Osteoblast (primary cell): Measurements from ENCODE around the gene HOTAIR. TPM values are rescaled to one million over a fixed set of nuclear protein-coding genes. Genes with fewer than 3 reads are reported as not detected.

Experiments
- DNase-seq: peaks from one replicate; pipeline ENCODE4 v3.0.0; 2011; ENCODE audit warnings: low spot score, mixed read lengths; ENCODE audit not compliant: insufficient read length; ENCODE audit errors: missing footprints
- H2AFZ ChIP-seq: 2 replicates; pipeline ENCODE4 v1.6.0; 2011; ENCODE audit warnings: mild to moderate bottlenecking, low read length
- H3K27ac ChIP-seq: 2 replicates; pipeline ENCODE4 v1.5.1; 2011; ENCODE audit warnings: mild to moderate bottlenecking, low read depth, low read length, moderate library complexity
- H3K27me3 ChIP-seq: 2 replicates; pipeline ENCODE4 v1.6.0; 2012; ENCODE audit warnings: mild to moderate bottlenecking, control low read depth, inconsistent platforms, low read length, moderate library complexity; ENCODE audit not compliant: insufficient read depth
- H3K36me3 ChIP-seq: 2 replicates; pipeline ENCODE4 v1.5.1; 2011; ENCODE audit warnings: mild to moderate bottlenecking, low read length, control low read depth, moderate library complexity; ENCODE audit not compliant: insufficient read depth
- H3K4me1 ChIP-seq: 2 replicates; pipeline ENCODE4 v1.5.1; 2011; ENCODE audit warnings: mild to moderate bottlenecking, low read length, control low read depth, moderate library complexity; ENCODE audit not compliant: insufficient read depth
- H3K4me2 ChIP-seq: 2 replicates; pipeline ENCODE4 v1.6.0; 2011; ENCODE audit warnings: mild to moderate bottlenecking, low read length; ENCODE audit not compliant: insufficient read depth
- H3K4me3 ChIP-seq: fragments of 200-600 bp; sonication (generic); 3 replicates; pipeline ENCODE4 v1.5.1; 2012; ENCODE audit warnings: mild to moderate bottlenecking, low read length, inconsistent platforms; ENCODE audit not compliant: insufficient read depth
- H3K79me2 ChIP-seq: 2 replicates; pipeline ENCODE4 v1.6.0; 2012; ENCODE audit warnings: mild to moderate bottlenecking, low read length, control low read depth, inconsistent platforms; ENCODE audit not compliant: insufficient read depth
- H3K9me3 ChIP-seq: 2 replicates; pipeline ENCODE4 v1.5.1; 2011; ENCODE audit warnings: low read depth, low read length, control low read depth
- H4K20me1 ChIP-seq: 2 replicates; pipeline ENCODE4 v1.6.0; 2012; ENCODE audit warnings: mild to moderate bottlenecking, low read length, control low read depth; ENCODE audit not compliant: insufficient read depth
- total RNA-seq: library from RNA; depleted of rRNA; stranded (reverse); fragments of >200 nt; gene quantifications from 2 replicates; pipeline ENCODE4 v1.2.3, GENCODE V29; 2012
- TF ChIP-seq, protein P1 (sequence below): IDR thresholded peaks from 2 replicates; pipeline ENCODE4 v1.5.1; 2011; ENCODE audit warnings: mild to moderate bottlenecking, low read depth, low read length, moderate library complexity; ENCODE audit errors: extremely low read depth

The HOTAIR gene
- total RNA-seq, 1 donor = 0.72 TPM

- peaks cover 5% of the 10 kb centered on the region for H3K27me3 ChIP-seq
- TF ChIP-seq, protein P1, sequence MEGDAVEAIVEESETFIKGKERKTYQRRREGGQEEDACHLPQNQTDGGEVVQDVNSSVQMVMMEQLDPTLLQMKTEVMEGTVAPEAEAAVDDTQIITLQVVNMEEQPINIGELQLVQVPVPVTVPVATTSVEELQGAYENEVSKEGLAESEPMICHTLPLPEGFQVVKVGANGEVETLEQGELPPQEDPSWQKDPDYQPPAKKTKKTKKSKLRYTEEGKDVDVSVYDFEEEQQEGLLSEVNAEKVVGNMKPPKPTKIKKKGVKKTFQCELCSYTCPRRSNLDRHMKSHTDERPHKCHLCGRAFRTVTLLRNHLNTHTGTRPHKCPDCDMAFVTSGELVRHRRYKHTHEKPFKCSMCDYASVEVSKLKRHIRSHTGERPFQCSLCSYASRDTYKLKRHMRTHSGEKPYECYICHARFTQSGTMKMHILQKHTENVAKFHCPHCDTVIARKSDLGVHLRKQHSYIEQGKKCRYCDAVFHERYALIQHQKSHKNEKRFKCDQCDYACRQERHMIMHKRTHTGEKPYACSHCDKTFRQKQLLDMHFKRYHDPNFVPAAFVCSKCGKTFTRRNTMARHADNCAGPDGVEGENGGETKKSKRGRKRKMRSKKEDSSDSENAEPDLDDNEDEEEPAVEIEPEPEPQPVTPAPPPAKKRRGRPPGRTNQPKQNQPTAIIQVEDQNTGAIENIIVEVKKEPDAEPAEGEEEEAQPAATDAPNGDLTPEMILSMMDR = no peak
- no peaks in the 10 kb centered on the region for H4K20me1 ChIP-seq
- no peak overlapping the region for H3K27ac ChIP-seq
- H3K4me2 ChIP-seq = no peak overlapping the region
- peaks cover 9% of the 10 kb centered on the region for H3K4me1 ChIP-seq
- DNase-seq = no peak
- H2AFZ ChIP-seq = no peak overlapping the region
- no peaks in the 10 kb centered on the region for H3K36me3 ChIP-seq
- no peak overlapping the region for H3K4me3 ChIP-seq
- no peaks in the 10 kb centered on the region for H3K79me2 ChIP-seq
- no peaks in the 10 kb centered on the region for H3K9me3 ChIP-seq
These were observed 2.3 kb upstream of the HOTAIR start for GRCh38 chr12:53976823-53977595.

DNA sequence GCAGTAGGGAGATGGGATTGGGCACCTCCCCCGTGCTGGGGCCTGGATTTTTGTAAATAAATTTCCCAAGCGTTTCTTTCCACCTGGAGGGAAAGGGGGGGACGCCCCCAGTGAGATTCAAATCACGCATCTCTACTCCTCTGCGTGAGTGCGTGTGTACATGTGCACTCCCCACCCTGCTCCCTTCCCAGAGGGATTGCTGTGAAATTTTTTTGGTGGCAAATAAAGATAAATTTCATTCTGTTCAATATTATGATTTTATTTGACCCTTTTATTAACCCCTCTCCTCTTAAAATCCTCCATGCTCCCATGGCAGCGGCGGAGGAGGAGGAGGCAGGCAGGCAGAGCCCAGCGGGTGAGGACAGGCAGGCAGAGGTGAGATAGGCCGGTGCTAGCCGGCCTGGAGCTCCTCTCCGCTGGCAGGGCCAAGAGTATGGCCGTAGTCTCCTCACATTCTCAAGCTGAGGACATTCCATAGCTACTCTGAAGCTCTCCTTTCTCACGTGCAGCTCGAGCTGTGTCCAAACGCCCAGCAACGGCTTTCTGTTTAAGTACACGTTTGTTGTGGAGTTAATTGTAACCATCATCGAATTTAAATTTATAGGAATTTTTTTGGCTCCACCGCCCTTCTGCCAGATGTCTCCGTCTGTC, 1.5 kb upstream of the HOTAIR start:
- Histone ChIP-seq H3K27ac (no peak overlapping the region), H3K4me2 (no peak overlapping the region), H3K36me3 (no peaks in the 10 kb centered on the region), H3K9me3 (no peaks in the 10 kb centered on the region), H3K4me3 (no peak overlapping the region), H3K27me3 (peaks cover 12% of the 10 kb centered on the region), H3K4me1 (peaks cover 9% of the 10 kb centered on the region), H2AFZ (no peak overlapping the region), H3K79me2 (no peaks in the 10 kb centered on the region), H4K20me1 (no peaks in the 10 kb centered on the region)
- TF ChIP-seq, protein P1 = no peak
- no peak for DNase-seq

DNA sequence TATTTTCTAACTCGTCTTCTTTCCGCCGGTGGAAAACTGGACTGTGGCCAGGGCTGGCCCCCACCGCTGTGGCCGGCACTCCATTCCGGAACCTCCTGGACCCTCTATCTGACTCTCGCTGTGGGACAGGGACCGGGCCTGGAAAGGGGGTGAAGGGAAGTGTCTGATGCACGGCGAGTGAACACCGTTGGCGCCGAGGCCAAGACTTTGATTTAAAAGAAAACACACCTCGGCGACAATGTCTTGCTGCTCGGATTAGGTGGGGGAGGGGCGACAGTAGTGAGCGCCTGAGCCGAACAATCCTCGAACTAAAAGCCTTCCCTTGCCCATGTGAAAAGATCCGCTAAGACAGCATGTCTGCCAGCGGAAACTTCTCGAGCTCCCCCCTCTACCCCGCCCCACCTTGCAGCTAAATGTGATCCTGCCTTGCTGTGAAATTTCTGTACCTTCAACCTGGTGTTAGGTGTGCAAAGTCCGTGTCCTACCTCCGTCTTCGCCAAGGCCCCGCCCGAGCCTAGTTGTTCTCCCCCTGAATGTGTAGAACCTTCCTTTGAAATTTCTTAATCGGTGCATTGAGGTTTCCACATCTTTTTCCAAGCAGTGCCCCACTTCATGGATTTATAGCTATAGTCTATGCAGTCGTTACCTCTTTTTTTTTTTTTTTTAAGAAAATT, 862 bp upstream of the HOTAIR start:
- no peak overlapping the region for H3K27ac ChIP-seq
- no peaks in the 10 kb centered on the region for H4K20me1 ChIP-seq
- H3K27me3 ChIP-seq = peaks cover 18% of the 10 kb centered on the region
- H2AFZ ChIP-seq = no peak overlapping the region
- no peak overlapping the region for H3K4me3 ChIP-seq
- peaks cover 9% of the 10 kb centered on the region for H3K4me1 ChIP-seq
- H3K9me3 ChIP-seq = no peaks in the 10 kb centered on the region
- no peaks in the 10 kb centered on the region for H3K36me3 ChIP-seq
- no peaks in the 10 kb centered on the region for H3K79me2 ChIP-seq
- DNase-seq = no peak
- H3K4me2 ChIP-seq = peak overlapping the region; percentile 89
- TF ChIP-seq, protein P1 = no peak

DNA sequence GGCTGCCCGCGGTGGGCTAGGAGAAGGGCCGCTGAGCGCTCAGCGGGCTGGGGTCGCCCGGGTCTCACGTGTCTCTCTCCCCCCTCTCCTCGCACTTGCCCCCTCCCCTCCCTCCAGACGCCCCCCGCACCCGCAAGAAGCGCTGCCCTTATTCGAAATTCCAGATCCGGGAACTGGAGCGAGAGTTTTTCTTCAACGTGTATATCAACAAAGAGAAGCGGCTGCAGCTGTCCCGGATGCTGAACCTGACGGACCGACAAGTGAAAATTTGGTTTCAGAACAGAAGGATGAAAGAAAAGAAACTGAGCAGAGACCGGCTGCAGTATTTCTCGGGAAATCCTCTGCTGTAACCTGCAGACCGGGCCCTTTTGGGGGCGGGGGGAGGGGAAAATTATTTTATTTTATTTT, 314 bp upstream of the HOTAIR start:
- H3K9me3 ChIP-seq = no peaks in the 10 kb centered on the region
- H3K27ac ChIP-seq = no peak overlapping the region
- peak overlapping the region; percentile 83 for H3K4me3 ChIP-seq
- peak overlapping the region; percentile 97 for H2AFZ ChIP-seq
- no peaks in the 10 kb centered on the region for H3K79me2 ChIP-seq
- no peaks in the 10 kb centered on the region for H3K36me3 ChIP-seq
- H3K4me2 ChIP-seq = peak overlapping the region; percentile 89
- no peak for DNase-seq
- peaks cover 9% of the 10 kb centered on the region for H3K4me1 ChIP-seq
- peaks cover 21% of the 10 kb centered on the region for H3K27me3 ChIP-seq
- H4K20me1 ChIP-seq = no peaks in the 10 kb centered on the region
- TF ChIP-seq, protein P1 = no peak
